ENCODE results near the gene JMJD1C. TPM values are rescaled to one million over a fixed set of nuclear protein-coding genes. Genes with fewer than 3 reads are reported as not detected.

JMJD1C gene
- total and polyA plus RNA-seq, 3 donors from 2014 or later, result 29.7 to 111 (median 94.6) TPM

MicroRNAs encoded within 50 kb of the gene (microRNA counts, 767-probe panel; counts per million panel counts)
- microRNA hsa-miR-1296, result 0 to 152 counts per million in 2 donors

Small RNA genes lying within 50 kb of the gene (microRNA-seq; reads per million reads assigned to microRNA genes)
- gene MIR1296 (ENCODE audit: borderline number of aligned reads in 2 of 2, borderline replicate concordance in 1 of 2), result 191 to 251 reads per million in 2 donors

Small RNA genes lying within 50 kb of the gene (small RNA-seq; reads per million reads assigned to genes)
- gene AC022022.1 (0 reads per million in 2 donors), gene MIR1296 (0.66 to 3.1 reads per million in 2 donors)

Other genes starting within 250 kb of the JMJD1C start
- gene REEP3, start 55.4 kb upstream of the JMJD1C start, total RNA-seq, result 10 to 100 TPM; 18.4 to 20.3 TPM
- 45.2 TPM for gene REEP3, start 55.4 kb upstream of the JMJD1C start, polyA plus RNA-seq (ENCODE audit: insufficient read depth, low read depth, low replicate concordance)